A673 (cell line): ENCODE measurements around the gene METTL22. TPM values are rescaled to one million over a fixed set of nuclear protein-coding genes. Genes with fewer than 3 reads are reported as not detected.

Experiments
- BruUV-seq: library from RNA; stranded (reverse); fragments of 400-500 nt; replicated peaks from 2 replicates; lab custom pipeline; 2021; lab: Mats Ljungman, UMichigan
- CTCF ChIA-PET: fragments of 300-600 bp; sonication (Branson Sonifier 250); formaldehyde crosslinking; loops from one replicate; lab custom pipeline; 2022; ENCODE audit warnings: antibody characterized with exemption; lab: Charles Lee
- POLR2A ChIA-PET: fragments of 300-600 bp; sonication (Branson Sonifier 250); formaldehyde crosslinking; loops from one replicate; lab custom pipeline; 2022; ENCODE audit warnings: antibody characterized with exemption; ENCODE audit not compliant: low non-redundant PET; lab: Charles Lee
- DNase-seq: peaks from one replicate; pipeline ENCODE4 v3.0.0-alpha.2; 2015; ENCODE audit warnings: low spot score
- H3K27ac ChIP-seq: fragments of 200-600 bp; sonication (generic); 2 replicates; pipeline ENCODE4 v1.5.1; 2016; ENCODE audit warnings: mixed run types, low read depth, mild to moderate bottlenecking, mixed read lengths, antibody characterized with exemption, low read length; ENCODE audit not compliant: poor library complexity, severe bottlenecking
- H3K27me3 ChIP-seq: fragments of 200-600 bp; sonication (generic); replicated peaks from 2 replicates; pipeline ENCODE4 v1.6.1; 2017; ENCODE audit warnings: mixed run types, low read depth, mild to moderate bottlenecking, mixed read lengths, antibody characterized with exemption, low read length; ENCODE audit not compliant: insufficient read depth, poor library complexity
- H3K36me3 ChIP-seq: fragments of 200-600 bp; sonication (generic); 2 replicates; pipeline ENCODE4 v1.6.1; 2016; ENCODE audit warnings: mixed run types, mild to moderate bottlenecking, mixed read lengths, antibody characterized with exemption, low read length; ENCODE audit not compliant: insufficient read depth, poor library complexity, severe bottlenecking
- H3K4me1 ChIP-seq: fragments of 200-600 bp; sonication (generic); 2 replicates; pipeline ENCODE4 v1.6.1; 2017; ENCODE audit warnings: mixed run types, mild to moderate bottlenecking, mixed read lengths, antibody characterized with exemption, low read length; ENCODE audit not compliant: insufficient read depth, poor library complexity, severe bottlenecking
- H3K4me3 ChIP-seq: fragments of 200-600 bp; sonication (generic); 2 replicates; pipeline ENCODE4 v1.5.1; 2016; ENCODE audit warnings: low read depth, mixed run types, mild to moderate bottlenecking, mixed read lengths, low read length; ENCODE audit not compliant: poor library complexity, severe bottlenecking
- H3K9me3 ChIP-seq: fragments of 200-600 bp; sonication (generic); 2 replicates; pipeline ENCODE4 v1.6.1; 2016; ENCODE audit warnings: mixed run types, low read depth, mild to moderate bottlenecking, mixed read lengths, antibody characterized with exemption, low read length; ENCODE audit not compliant: poor library complexity, severe bottlenecking
- EZH2 ChIP-seq: fragments of 200-600 bp; sonication (generic); IDR thresholded peaks from 2 replicates; pipeline ENCODE4 v1.6.1; 2017; ENCODE audit warnings: borderline replicate concordance, low read depth, mild to moderate bottlenecking, mixed read lengths, antibody characterized with exemption, low read length; ENCODE audit not compliant: poor library complexity, severe bottlenecking
- intact Hi-C: fragments of 100-400 bp; cut with micrococcal nuclease; formaldehyde crosslinking; loops from one replicate; pipeline ENCODE4 v1.10.0; 2022; ENCODE audit not compliant: unreplicated experiment
- total RNA-seq: library from RNA; stranded (reverse); gene quantifications from 2 replicates; pipeline ENCODE4 v1.2.3, GENCODE V29; 2021
- TF ChIP-seq, protein P1 (sequence below): fragments of 300-800, 200-600 bp; sonication (generic); conservative IDR thresholded peaks from 2 replicates; pipeline ENCODE4 v1.5.1; 2017; ENCODE audit warnings: low read depth, mild to moderate bottlenecking, antibody characterized with exemption, low read length, moderate library complexity, mixed read lengths

Gene METTL22
- total RNA-seq, 1 experiment from 2014 or later: 91.2 TPM

DNA sequence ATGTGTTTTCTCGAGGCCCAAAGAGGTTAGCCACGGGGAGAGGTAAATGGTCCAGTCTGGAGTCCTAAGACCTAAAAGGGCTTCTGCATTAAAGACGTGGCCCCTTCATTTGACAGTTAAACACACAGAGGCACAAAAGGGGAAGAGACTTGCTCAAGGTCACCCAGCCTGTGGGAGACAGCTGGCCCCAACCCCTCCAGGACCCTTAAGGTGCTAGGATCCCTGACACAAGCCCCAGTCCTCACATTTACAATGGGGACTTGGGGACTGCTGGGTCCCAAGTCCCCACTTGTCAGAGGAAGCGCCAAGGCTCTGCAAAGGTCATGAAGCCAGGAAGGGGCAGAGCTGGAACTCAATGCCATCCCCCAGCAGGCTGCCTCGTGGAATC lies 54.7 kb downstream of the METTL22 start:
- Histone ChIP-seq H3K36me3 (no peaks in the 10 kb centered on the region), H3K4me3 (no peak overlapping the region), H3K9me3 (no peaks in the 10 kb centered on the region), H3K27me3 (no peaks in the 10 kb centered on the region), H3K27ac (no peak overlapping the region), H3K4me1 (peaks cover 12% of the 10 kb centered on the region)
- no TSS peak for BruUV-seq
- TF ChIP-seq, protein P1, sequence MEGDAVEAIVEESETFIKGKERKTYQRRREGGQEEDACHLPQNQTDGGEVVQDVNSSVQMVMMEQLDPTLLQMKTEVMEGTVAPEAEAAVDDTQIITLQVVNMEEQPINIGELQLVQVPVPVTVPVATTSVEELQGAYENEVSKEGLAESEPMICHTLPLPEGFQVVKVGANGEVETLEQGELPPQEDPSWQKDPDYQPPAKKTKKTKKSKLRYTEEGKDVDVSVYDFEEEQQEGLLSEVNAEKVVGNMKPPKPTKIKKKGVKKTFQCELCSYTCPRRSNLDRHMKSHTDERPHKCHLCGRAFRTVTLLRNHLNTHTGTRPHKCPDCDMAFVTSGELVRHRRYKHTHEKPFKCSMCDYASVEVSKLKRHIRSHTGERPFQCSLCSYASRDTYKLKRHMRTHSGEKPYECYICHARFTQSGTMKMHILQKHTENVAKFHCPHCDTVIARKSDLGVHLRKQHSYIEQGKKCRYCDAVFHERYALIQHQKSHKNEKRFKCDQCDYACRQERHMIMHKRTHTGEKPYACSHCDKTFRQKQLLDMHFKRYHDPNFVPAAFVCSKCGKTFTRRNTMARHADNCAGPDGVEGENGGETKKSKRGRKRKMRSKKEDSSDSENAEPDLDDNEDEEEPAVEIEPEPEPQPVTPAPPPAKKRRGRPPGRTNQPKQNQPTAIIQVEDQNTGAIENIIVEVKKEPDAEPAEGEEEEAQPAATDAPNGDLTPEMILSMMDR: no peak
- TF ChIP-seq EZH2: no peak
- intact Hi-C loops: no loop called here
- ChIA-PET POLR2A (interaction anchor here (0.7 kb wide), 1 partner anchor 30 kb away, joined by 5 read pairs; no protein-coding TSS in a partner anchor), CTCF (interaction anchor here (0.7 kb wide), 1 partner anchor 204 kb away, joined by 3 read pairs; no protein-coding TSS in a partner anchor)
- no peak for DNase-seq

DNA sequence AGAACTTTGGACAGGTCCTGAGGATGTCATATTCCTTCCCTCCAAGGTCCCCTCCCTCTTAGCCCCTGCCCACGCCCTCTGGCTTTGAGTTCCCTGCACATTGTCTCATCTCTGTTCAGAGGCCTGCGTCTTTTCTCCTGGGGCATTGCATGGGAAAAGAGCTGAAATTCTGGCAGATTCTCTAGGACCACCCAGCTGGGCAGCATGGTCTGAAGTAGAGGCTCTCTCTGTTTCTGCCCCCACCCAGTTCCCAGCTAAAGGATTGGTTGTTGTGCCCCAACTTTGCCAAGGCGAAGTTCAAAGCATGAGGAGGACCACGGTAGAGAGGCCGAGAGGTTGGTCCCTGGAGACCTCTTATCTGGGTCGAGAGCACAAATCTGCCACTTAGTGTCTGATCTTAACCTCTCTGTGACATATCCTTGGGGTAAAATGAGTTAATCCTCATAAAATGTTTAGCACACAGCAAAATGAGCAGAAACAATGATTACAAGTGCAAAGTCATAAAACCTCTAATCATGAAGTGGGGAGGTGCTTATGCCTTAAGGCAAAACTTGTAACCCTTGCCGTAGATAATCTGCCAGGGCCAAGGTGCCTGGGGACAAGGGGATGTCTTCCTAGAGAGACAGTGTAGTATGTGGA lies 55.4 kb downstream of the METTL22 start:
- TF ChIP-seq, protein P1: no peak
- no peak for TF ChIP-seq EZH2
- H3K4me3 ChIP-seq: no peak overlapping the region
- intact Hi-C loops: no loop called here
- H3K36me3 ChIP-seq: no peaks in the 10 kb centered on the region
- ChIA-PET POLR2A (no interaction called here), CTCF (interaction anchor here (0.7 kb wide), 1 partner anchor 203 kb away, joined by 3 read pairs; no protein-coding TSS in a partner anchor)
- H3K27me3 ChIP-seq: no peaks in the 10 kb centered on the region
- DNase-seq: no peak
- peaks cover 12% of the 10 kb centered on the region for H3K4me1 ChIP-seq
- H3K27ac ChIP-seq: no peak overlapping the region
- no peaks in the 10 kb centered on the region for H3K9me3 ChIP-seq
- no TSS peak for BruUV-seq

DNA sequence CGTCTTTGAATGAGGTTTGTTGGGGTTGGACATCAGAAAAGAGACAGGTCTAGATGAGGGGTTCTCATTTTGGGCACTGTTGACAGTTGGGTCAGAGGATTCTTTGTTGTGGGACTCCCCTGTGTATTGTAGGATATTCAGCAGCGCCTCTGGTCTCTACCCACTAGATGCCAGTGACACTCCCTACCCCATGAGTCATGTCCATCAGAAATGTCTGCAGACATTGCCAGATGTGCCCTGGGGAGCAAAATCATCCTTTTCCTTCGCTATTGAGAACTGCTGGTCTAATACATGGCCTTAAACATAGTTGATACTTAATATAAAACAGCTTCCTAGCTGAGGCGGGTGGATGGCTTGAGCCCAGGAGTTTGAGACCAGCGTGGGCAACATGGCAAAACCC lies 56.0 kb downstream of the METTL22 start:
- H3K27ac ChIP-seq: no peak overlapping the region
- no peak for DNase-seq
- ChIA-PET CTCF (no interaction called here), POLR2A (no interaction called here)
- no peaks in the 10 kb centered on the region for H3K27me3 ChIP-seq
- no TSS peak for BruUV-seq
- H3K9me3 ChIP-seq: no peaks in the 10 kb centered on the region
- no peak overlapping the region for H3K4me3 ChIP-seq
- H3K36me3 ChIP-seq: no peaks in the 10 kb centered on the region
- H3K4me1 ChIP-seq: peaks cover 12% of the 10 kb centered on the region
- TF ChIP-seq, protein P1: no peak
- TF ChIP-seq EZH2: no peak
- intact Hi-C loops: no loop called here
